Liver (tissue), 9 donors: ENCODE results near the gene CCDC187. TPM values are rescaled to one million over a fixed set of nuclear protein-coding genes. Genes with fewer than 3 reads are reported as not detected.

Experiments used
- DNase-seq: peaks from one replicate; pipeline ENCODE4 v3.0.0-alpha.2; 2017; ENCODE audit warnings: low spot score
- H3K27ac ChIP-seq, 2 donors: one replicate each; pipeline ENCODE4 v1.7.0; 2013; ENCODE audit warnings: inconsistent platforms in 2 of 2, low read length in 2 of 2, control low read depth in 1 of 2, low read depth in 1 of 2, mild to moderate bottlenecking in 1 of 2
- H3K27me3 ChIP-seq, 4 donors: one replicate each; pipeline versions ENCODE4 v1.6.1 to v1.7.0; 2013; ENCODE audit warnings: low read length in 3 of 4, inconsistent platforms in 1 of 4, mild to moderate bottlenecking in 1 of 4, moderate library complexity in 1 of 4; ENCODE audit not compliant: control insufficient read depth in 4 of 4, insufficient read depth in 4 of 4
- H3K36me3 ChIP-seq, 4 donors: one replicate each; pipeline versions ENCODE4 v1.6.1 to v1.7.0; 2013; ENCODE audit warnings: low read length in 3 of 4, mild to moderate bottlenecking in 3 of 4, low read depth in 1 of 4, moderate library complexity in 1 of 4; ENCODE audit not compliant: control insufficient read depth in 4 of 4, insufficient read depth in 3 of 4
- H3K4me1 ChIP-seq, 4 donors: one replicate each; pipeline versions ENCODE4 v1.6.1 to v1.7.0; 2013; ENCODE audit warnings: low read length in 3 of 4, mild to moderate bottlenecking in 3 of 4, moderate library complexity in 1 of 4; ENCODE audit not compliant: control insufficient read depth in 4 of 4, insufficient read depth in 4 of 4
- H3K4me3 ChIP-seq, 3 donors: one replicate each; pipeline versions ENCODE4 v1.6.1 to v1.7.0; 2013; ENCODE audit warnings: low read length in 3 of 3, control low read depth in 1 of 3, low read depth in 1 of 3, mild to moderate bottlenecking in 1 of 3
- H3K9ac ChIP-seq, 2 donors: one replicate each; pipeline ENCODE4 v1.7.0; 2013; ENCODE audit warnings: low read length in 2 of 2, mild to moderate bottlenecking in 2 of 2, moderate library complexity in 2 of 2, control low read depth in 1 of 2, low read depth in 1 of 2
- H3K9me3 ChIP-seq, 4 donors: one replicate each; pipeline versions ENCODE4 v1.6.1 to v1.7.0; 2013; ENCODE audit warnings: low read length in 3 of 4; ENCODE audit not compliant: control insufficient read depth in 4 of 4
- ATF3 ChIP-seq: IDR thresholded peaks from 2 replicates; pipeline ENCODE4 v1.6.1; 2016; ENCODE audit warnings: antibody characterized with exemption
- CTCF ChIP-seq: fragments of 150-350 bp; IDR thresholded peaks from 2 replicates; pipeline ENCODE4 v1.5.1; 2017; ENCODE audit warnings: improper control_type of control experiment, low read depth, low read length; ENCODE audit not compliant: missing input control
- EGR1 ChIP-seq, 2 donors: IDR thresholded peaks; 2 replicates each; pipeline ENCODE4 v1.6.1; 2016 to 2018; ENCODE audit warnings: antibody characterized with exemption in 2 of 2, low read depth in 2 of 2
- FOXA1 ChIP-seq: IDR thresholded peaks from 2 replicates; pipeline ENCODE4 v1.6.1; 2016; ENCODE audit warnings: antibody characterized with exemption
- FOXA2 ChIP-seq: IDR thresholded peaks from 2 replicates; pipeline ENCODE4 v1.6.1; 2016; ENCODE audit warnings: antibody characterized with exemption
- GABPA ChIP-seq, 2 donors: IDR thresholded peaks in 1 of 2; conservative IDR thresholded peaks in 1 of 2; 2 replicates each; pipeline ENCODE4 v1.6.1; 2016; ENCODE audit warnings: antibody characterized with exemption in 2 of 2, mild to moderate bottlenecking in 1 of 2, moderate library complexity in 1 of 2
- HNF4A ChIP-seq, 2 donors: conservative IDR thresholded peaks; 2 replicates each; pipeline ENCODE4 v1.6.1; 2016; ENCODE audit warnings: antibody characterized with exemption in 2 of 2, mild to moderate bottlenecking in 2 of 2
- HNF4G ChIP-seq: IDR thresholded peaks from 2 replicates; pipeline ENCODE4 v1.6.1; 2016; ENCODE audit warnings: antibody characterized with exemption
- JUND ChIP-seq, 2 donors: IDR thresholded peaks; 2 replicates each; pipeline ENCODE4 v1.6.1; 2016; ENCODE audit warnings: antibody characterized with exemption in 2 of 2
- MAX ChIP-seq: IDR thresholded peaks from 2 replicates; pipeline ENCODE4 v1.6.1; 2016; ENCODE audit warnings: antibody characterized with exemption
- NR2F2 ChIP-seq: IDR thresholded peaks from 2 replicates; pipeline ENCODE4 v1.6.1; 2016; ENCODE audit warnings: antibody characterized with exemption
- RAD21 ChIP-seq, 2 donors: IDR thresholded peaks; 2 replicates each; pipeline ENCODE4 v1.6.1; 2016; ENCODE audit warnings: antibody characterized with exemption in 2 of 2, mild to moderate bottlenecking in 2 of 2
- REST ChIP-seq: IDR thresholded peaks from 2 replicates; pipeline ENCODE4 v1.6.1; 2016; ENCODE audit warnings: antibody characterized with exemption, mild to moderate bottlenecking
- RXRA ChIP-seq, 2 donors: IDR thresholded peaks; 2 replicates each; pipeline ENCODE4 v1.6.1; 2017 to 2018; ENCODE audit warnings: antibody characterized with exemption in 2 of 2, mild to moderate bottlenecking in 1 of 2
- SP1 ChIP-seq: IDR thresholded peaks from 2 replicates; pipeline ENCODE4 v1.6.1; 2018; ENCODE audit warnings: antibody characterized with exemption, mild to moderate bottlenecking
- TAF1 ChIP-seq: conservative IDR thresholded peaks from 2 replicates; pipeline ENCODE4 v1.6.1; 2016; ENCODE audit warnings: antibody characterized with exemption, mild to moderate bottlenecking
- YY1 ChIP-seq: IDR thresholded peaks from 2 replicates; pipeline ENCODE4 v1.6.1; 2016; ENCODE audit warnings: antibody characterized with exemption, mild to moderate bottlenecking
- ZBTB33 ChIP-seq: IDR thresholded peaks from 2 replicates; pipeline ENCODE4 v1.6.1; 2016; ENCODE audit warnings: antibody characterized with exemption
- WGBS: extraction: QIAGEN DNeasy Blood & Tissue Kit; methylation state at CpG from one replicate; pipeline ENCODE4 v1.1.7; 2013; 5-methylcytosine and 5-hydroxymethylcytosine counted together
- polyA plus RNA-seq, 2 donors: library from polyadenylated mRNA; stranded (reverse) in 1 of 2; unstranded in 1 of 2; fragments of 200-250 nt in 1 of 2; fragments of >200 nt in 1 of 2; fragmentation: Nextera tagmentation in 1 of 2; extraction: Ambion mirVana in 1 of 2; gene quantifications; one replicate each; pipeline versions ENCODE4 v1.2.1 to v1.2.3, GENCODE V29; 2013 to 2015
- total RNA-seq, 2 donors: library from RNA; depleted of rRNA; stranded (reverse); fragments of >200 nt; gene quantifications; one replicate each; pipeline ENCODE4 v1.2.3, GENCODE V29; 2014
- donor health status: healthy.
- donor health status: healthy.
- donor health status: healthy.
- donor health status: healthy.
- donor health status: healthy.

Gene CCDC187
- total and polyA plus RNA-seq, 4 donors = 0.05 TPM; not detected in 3

- H3K4me3 ChIP-seq = no peak overlapping the region
Measured at GRCh38 chr9:136286359-136286986, 17.4 kb downstream of the CCDC187 start.

More at GRCh38 chr9:136286359-136286986, 17.4 kb downstream of the CCDC187 start:
- H3K27me3 ChIP-seq = no peaks in the 10 kb centered on the region
- 85% methylated on average over 30 of the region's 30 CpGs for WGBS
- H3K9me3 ChIP-seq = no peaks in the 10 kb centered on the region
- peaks cover 0 to 5% (median 4%) of the 10 kb centered on the region in 4 donors for H3K4me1 ChIP-seq
- no peak for TF ChIP-seq RXRA (IDR thresholded peaks at IDR 0.05)
- no peak for TF ChIP-seq ZBTB33
- no peak for TF ChIP-seq EGR1 (IDR thresholded peaks at IDR 0.05; ENCODE audit: low read depth in 2 of 2)
- no peak for TF ChIP-seq HNF4G
- no peak for TF ChIP-seq FOXA2
- no peak for TF ChIP-seq REST
- no peak for TF ChIP-seq SP1
- TF ChIP-seq YY1 = no peak
- TF ChIP-seq GABPA (IDR thresholded peaks at IDR 0.05 in 1 of 2, conservative IDR thresholded peaks at IDR 0.05 in 1 of 2) = no peak
- no peak for TF ChIP-seq FOXA1
- no peak for TF ChIP-seq TAF1
- TF ChIP-seq CTCF = no peak
- no peak for TF ChIP-seq RAD21 (IDR thresholded peaks at IDR 0.05)
- TF ChIP-seq MAX = no peak
- no peak for TF ChIP-seq JUND (IDR thresholded peaks at IDR 0.05)
- no peak for TF ChIP-seq NR2F2
- no peak for TF ChIP-seq HNF4A (conservative IDR thresholded peaks at IDR 0.05)
- no peak for TF ChIP-seq ATF3
- H3K36me3 ChIP-seq = no peaks in the 10 kb centered on the region
- no peak overlapping the region for H3K27ac ChIP-seq
- H3K9ac ChIP-seq = no peak overlapping the region
- no peak for DNase-seq
